GM18505 (cell line): ENCODE measurements around the gene OXER1.
"Not testable (repeated sequence)": the region's sequence is repeated elsewhere in the genome, so short reads cannot be mapped to it uniquely, and the experiment has no call there.

Source experiments
- ATAC-seq: cut with Tn5 transposase; IDR thresholded peaks from one replicate; pipeline ENCODE4 v1.9.1; 2021; ENCODE audit not compliant: unreplicated experiment
- POLR2A ChIP-seq: IDR thresholded peaks from 4 replicates; pipeline ENCODE4 v1.6.1; 2011; ENCODE audit warnings: borderline replicate concordance; ENCODE audit not compliant: insufficient read depth, insufficient read length; ENCODE audit errors: extremely low read depth

OXER1 gene

DNA sequence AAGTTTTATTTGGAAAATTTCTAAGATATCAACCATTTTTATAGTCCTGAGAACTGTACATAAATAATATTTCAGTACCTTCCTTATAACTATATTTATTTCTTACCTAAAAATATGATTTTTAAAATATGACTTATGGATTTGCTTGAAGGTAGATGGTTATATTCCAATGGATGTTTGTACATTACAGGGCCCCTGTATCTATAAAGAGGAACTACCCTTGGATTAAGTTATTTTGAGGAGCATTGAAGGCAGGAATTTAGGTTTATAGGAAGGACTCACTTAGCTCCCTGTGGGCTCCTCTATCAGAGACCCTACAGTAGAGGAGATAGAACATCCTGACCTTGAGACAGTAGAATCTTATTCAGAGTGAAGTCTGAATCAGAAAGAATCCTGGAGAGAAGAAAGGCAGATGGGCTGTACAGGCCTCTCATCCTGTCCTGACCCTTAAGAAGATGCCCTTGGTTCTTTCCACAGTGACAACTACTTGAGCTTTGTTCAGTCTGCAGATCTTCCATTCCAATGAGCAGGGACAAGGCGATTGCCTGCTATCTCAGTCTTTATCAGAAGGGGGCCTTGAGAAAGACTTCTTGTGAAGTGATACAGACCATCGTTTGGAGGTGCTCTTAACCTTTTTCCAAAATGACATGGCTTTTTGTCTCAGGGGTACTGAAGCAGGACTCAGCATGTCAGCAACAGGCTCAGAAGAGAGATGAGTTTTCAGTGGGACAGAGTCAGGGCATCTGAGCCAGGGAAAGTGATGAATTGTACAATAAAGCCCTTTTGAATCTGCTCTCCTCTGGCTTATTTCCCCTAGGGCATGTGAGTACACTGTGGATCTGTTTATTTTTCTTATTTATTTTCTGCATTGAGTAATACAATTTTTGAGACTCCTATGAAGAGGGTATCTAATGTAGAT is 20.9 kb downstream of the OXER1 start:
- TF ChIP-seq POLR2A, result no peak

GRCh38 chr2:42741140-42741539 is 22.8 kb downstream of the OXER1 start:
- no peak for ATAC-seq
- TF ChIP-seq POLR2A, result no peak

More for the DNA sequence above, 20.9 kb downstream of the OXER1 start:
- no peak for ATAC-seq

DNA sequence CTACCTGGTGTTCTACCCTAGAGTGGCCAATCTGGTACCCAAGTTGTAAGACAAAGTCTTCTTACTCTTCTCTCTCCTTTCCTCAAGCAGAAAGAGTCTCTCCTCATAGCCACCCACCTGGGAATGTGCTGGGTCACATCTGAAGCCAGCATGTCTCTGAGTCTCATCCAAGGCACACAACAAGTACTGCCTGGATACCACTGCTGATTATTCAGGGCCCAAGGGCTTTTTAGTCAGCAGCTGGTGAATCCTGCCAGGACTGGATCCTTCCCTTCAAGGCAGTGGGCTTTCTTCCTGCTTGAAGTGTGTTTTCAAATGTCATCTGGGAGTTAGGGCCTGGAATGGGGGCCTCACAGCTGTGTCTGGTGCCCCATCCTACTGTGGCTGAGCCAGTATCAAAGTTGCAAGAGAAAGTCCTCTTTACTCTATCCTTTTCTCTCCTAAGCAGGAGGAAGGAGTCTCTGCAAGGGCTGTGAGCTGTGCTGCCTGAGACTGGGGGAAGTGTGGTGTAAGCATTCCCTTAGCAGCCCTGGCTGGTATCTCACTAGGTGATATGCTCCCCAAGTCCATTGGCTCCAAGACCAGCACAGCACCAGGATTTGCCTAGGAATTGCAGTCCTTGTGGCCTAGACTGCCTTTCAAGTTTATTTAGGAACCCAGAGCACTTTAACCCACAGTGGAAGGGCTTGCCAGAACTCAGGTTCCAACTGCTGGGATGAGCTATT is 27.2 kb downstream of the OXER1 start:
- ATAC-seq, result no peak
- no peak for TF ChIP-seq POLR2A

DNA sequence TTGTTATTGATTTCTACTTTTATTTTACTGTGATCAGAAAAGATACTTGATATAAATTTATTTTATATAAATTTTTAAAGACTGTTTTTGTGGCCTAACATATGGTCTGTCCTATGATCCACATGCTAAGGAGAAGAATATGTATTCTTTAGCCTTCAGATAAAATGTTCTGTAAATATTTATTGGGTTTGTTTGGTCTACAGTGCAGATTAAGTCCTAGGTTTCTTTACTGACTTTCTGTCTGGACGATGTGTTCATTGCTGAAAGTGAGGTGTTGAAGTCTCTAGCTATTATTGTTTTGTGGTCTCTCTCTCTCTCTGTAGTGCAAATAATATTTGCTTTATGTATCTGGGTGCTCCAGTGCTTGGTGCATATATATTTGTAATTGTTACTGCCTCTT is 30.1 kb downstream of the OXER1 start:
- ATAC-seq, result no peak
- no peak for TF ChIP-seq POLR2A

DNA sequence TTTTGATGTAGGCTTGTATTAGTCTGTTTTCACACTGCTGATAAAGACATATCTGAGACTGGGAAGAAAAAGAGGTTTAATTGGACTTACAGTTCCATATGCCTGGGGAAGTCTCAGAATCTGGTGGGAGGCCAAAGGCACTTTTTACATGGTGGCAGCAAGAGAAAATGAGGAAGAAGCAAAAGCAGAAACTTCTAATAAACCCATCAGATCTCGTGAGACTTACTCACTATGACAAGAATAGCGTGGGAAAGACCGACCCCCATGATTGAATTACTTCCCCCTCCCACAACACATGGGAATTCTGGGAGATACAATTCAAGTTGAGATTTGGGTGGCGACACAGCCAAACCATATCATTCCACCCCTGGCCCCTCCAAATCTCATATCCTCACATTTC is 32.6 kb downstream of the OXER1 start:
- not testable (repeated sequence) for ATAC-seq

- ATAC-seq, result no peak
- TF ChIP-seq POLR2A, result no peak
Observed at GRCh38 chr2:42726680-42727079, 37.3 kb downstream of the OXER1 start.

GRCh38 chr2:42725657-42726056 is 38.3 kb downstream of the OXER1 start:
- no peak for ATAC-seq
- no peak for TF ChIP-seq POLR2A

- no peak for ATAC-seq
- no peak for TF ChIP-seq POLR2A
Observed at GRCh38 chr2:42724886-42725285, 39.0 kb downstream of the OXER1 start.

GRCh38 chr2:42723465-42723864 is 40.5 kb downstream of the OXER1 start:
- ATAC-seq, result no peak
- TF ChIP-seq POLR2A, result no peak

DNA sequence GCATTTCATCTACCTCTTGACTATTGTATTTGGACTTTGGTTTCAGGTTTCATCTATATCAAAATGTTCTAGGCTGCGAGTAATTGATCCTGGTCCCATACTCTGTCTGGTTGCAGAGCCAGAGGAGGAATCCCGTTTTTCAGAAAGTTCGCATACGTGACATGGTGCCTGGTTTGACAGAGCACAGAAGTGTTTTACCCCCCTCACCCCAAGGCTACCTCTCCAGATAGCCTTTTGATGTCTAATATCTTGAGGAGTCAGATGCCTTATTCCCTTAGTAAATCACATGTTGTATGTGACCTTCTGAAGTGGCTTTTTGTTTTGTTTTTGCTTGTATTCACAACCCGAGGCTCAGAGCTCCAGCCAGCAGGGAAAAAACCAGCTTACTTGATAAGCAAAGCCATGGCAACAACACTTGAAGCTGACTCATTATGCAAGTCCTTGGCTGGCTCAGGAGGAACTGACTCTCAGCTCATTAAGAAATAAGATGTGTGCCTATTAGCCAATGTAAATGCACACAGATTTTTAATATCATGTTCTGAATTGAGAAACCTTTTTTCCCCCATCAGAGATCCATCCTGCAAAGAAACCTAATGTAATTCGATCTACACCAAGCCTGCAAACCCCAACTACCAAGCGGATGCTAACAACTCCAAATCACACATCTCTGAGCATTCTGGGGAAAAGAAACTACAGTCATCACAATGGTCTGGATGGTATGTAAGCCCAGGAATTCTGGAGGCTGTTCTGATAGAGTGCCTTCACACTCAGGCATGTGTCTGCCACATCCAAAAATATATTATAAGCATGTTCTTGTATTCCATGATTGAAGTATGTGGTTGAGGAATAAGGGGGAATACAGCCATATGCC is 41.4 kb downstream of the OXER1 start:
- ATAC-seq, result peak; percentile 95
- no peak for TF ChIP-seq POLR2A

- TF ChIP-seq POLR2A, result no peak
- ATAC-seq, result no peak
Observed at GRCh38 chr2:42721898-42722297, 42.0 kb downstream of the OXER1 start.

GRCh38 chr2:42714686-42715085 is 49.2 kb downstream of the OXER1 start:
- ATAC-seq, result no peak
- TF ChIP-seq POLR2A, result no peak

- no peak for ATAC-seq
- TF ChIP-seq POLR2A, result no peak
Observed at GRCh38 chr2:42713920-42714319, 50.0 kb downstream of the OXER1 start.
